GM19035 (cell line): Measurements from ENCODE around the gene LUZP1.

ENCODE experiments used
- ATAC-seq: cut with Tn5 transposase; IDR thresholded peaks from one replicate; pipeline ENCODE4 v1.9.1; 2021; ENCODE audit not compliant: unreplicated experiment

The LUZP1 gene

GRCh38 chr1:23156940-23157339 is 11.7 kb downstream of the LUZP1 start:
- ATAC-seq = no peak

GRCh38 chr1:23152966-23153684 is 15.5 kb downstream of the LUZP1 start:
- ATAC-seq = no peak

GRCh38 chr1:23150742-23151141 is 17.9 kb downstream of the LUZP1 start:
- ATAC-seq = no peak

GRCh38 chr1:23150125-23150524 is 18.5 kb downstream of the LUZP1 start:
- ATAC-seq = no peak

- ATAC-seq = no peak
Observed at GRCh38 chr1:23149114-23149513, 19.5 kb downstream of the LUZP1 start.

- no peak for ATAC-seq
Observed at GRCh38 chr1:23148084-23148483, 20.6 kb downstream of the LUZP1 start.

GRCh38 chr1:23140940-23141596 is 27.6 kb downstream of the LUZP1 start:
- ATAC-seq = no peak

- no peak for ATAC-seq
Observed at GRCh38 chr1:23135268-23135667, 33.4 kb downstream of the LUZP1 start.

GRCh38 chr1:23134055-23134454 is 34.6 kb downstream of the LUZP1 start:
- ATAC-seq = no peak

- no peak for ATAC-seq
Observed at GRCh38 chr1:23133587-23133986, 35.1 kb downstream of the LUZP1 start.

GRCh38 chr1:23132033-23132432 is 36.6 kb downstream of the LUZP1 start:
- ATAC-seq = no peak

- ATAC-seq = no peak
Observed at GRCh38 chr1:23129846-23130245, 38.8 kb downstream of the LUZP1 start.

GRCh38 chr1:23126801-23127200 is 41.9 kb downstream of the LUZP1 start:
- ATAC-seq = no peak

GRCh38 chr1:23126200-23126599 is 42.5 kb downstream of the LUZP1 start:
- no peak for ATAC-seq

- ATAC-seq = no peak
Observed at GRCh38 chr1:23125489-23125888, 43.2 kb downstream of the LUZP1 start.

GRCh38 chr1:23124259-23125026 is 44.2 kb downstream of the LUZP1 start:
- ATAC-seq = no peak

GRCh38 chr1:23123528-23123927 is 45.1 kb downstream of the LUZP1 start:
- ATAC-seq = no peak

GRCh38 chr1:23122796-23123195 is 45.9 kb downstream of the LUZP1 start:
- ATAC-seq = no peak

- ATAC-seq = no peak
Observed at GRCh38 chr1:23122023-23122748, 46.5 kb downstream of the LUZP1 start.

GRCh38 chr1:23120383-23120782 is 48.3 kb downstream of the LUZP1 start:
- no peak for ATAC-seq
